OCI-LY7 (cell line): Measurements from ENCODE around the gene PALMD. TPM values are rescaled to one million over a fixed set of nuclear protein-coding genes. Genes with fewer than 3 reads are reported as not detected.

ENCODE experiments used
- BruUV-seq: library from RNA; stranded (reverse); fragments of 400-500 nt; replicated peaks from 2 replicates; lab custom pipeline; 2021; lab: Mats Ljungman, UMichigan
- CTCF ChIA-PET: fragments of 300-600 bp; sonication (Branson Sonifier 250); formaldehyde crosslinking; loops from one replicate; lab custom pipeline; 2022; ENCODE audit warnings: antibody characterized with exemption; ENCODE audit not compliant: unreplicated experiment; lab: Charles Lee
- POLR2A ChIA-PET: fragments of 300-600 bp; sonication (Branson Sonifier 250); formaldehyde crosslinking; loops from one replicate; lab custom pipeline; 2022; ENCODE audit warnings: antibody characterized with exemption; lab: Charles Lee
- DNase-seq: peaks from one replicate; pipeline ENCODE4 v3.0.0-alpha.2; 2015; ENCODE audit warnings: low spot score
- H2AFZ ChIP-seq: fragments of 200-600 bp; sonication (generic), shearing (Covaris generic); 2 replicates; pipeline ENCODE4 v1.6.1; 2014; ENCODE audit warnings: mild to moderate bottlenecking, antibody characterized with exemption, low read length, moderate library complexity
- H3K27ac ChIP-seq: fragments of 200-600 bp; sonication (generic); 2 replicates; pipeline ENCODE4 v1.5.1; 2014; ENCODE audit warnings: mixed run types, low read depth, mild to moderate bottlenecking, moderate library complexity, low read length, inconsistent platforms; ENCODE audit not compliant: poor library complexity, severe bottlenecking
- H3K36me3 ChIP-seq: fragments of 200-600 bp; sonication (generic); 2 replicates; pipeline ENCODE4 v1.6.1; 2014; ENCODE audit warnings: mild to moderate bottlenecking, antibody characterized with exemption, low read length, moderate library complexity, mixed read lengths; ENCODE audit not compliant: insufficient read depth
- H3K4me1 ChIP-seq: fragments of 200-600 bp; sonication (generic); 2 replicates; pipeline ENCODE4 v1.5.1; 2014; ENCODE audit warnings: mild to moderate bottlenecking, low read length; ENCODE audit not compliant: insufficient read depth, poor library complexity, severe bottlenecking
- H3K4me2 ChIP-seq: fragments of 200-600 bp; sonication (generic); 2 replicates; pipeline ENCODE4 v1.6.1; 2014; ENCODE audit warnings: mild to moderate bottlenecking, low read length
- H3K4me3 ChIP-seq: fragments of 200-600 bp; sonication (generic); 2 replicates; pipeline ENCODE4 v1.5.1; 2014; ENCODE audit warnings: mild to moderate bottlenecking, low read depth, low read length; ENCODE audit not compliant: poor library complexity, severe bottlenecking
- H3K79me2 ChIP-seq: fragments of 200-600 bp; sonication (generic); 2 replicates; pipeline ENCODE4 v1.6.1; 2016; ENCODE audit warnings: low read depth, mild to moderate bottlenecking, low read length, moderate library complexity, mixed read lengths; ENCODE audit not compliant: insufficient read depth
- H3K9me2 ChIP-seq: fragments of 200-600 bp; sonication (generic); 2 replicates; pipeline ENCODE4 v1.6.1; 2016; ENCODE audit warnings: mild to moderate bottlenecking, low read length, mixed read lengths; ENCODE audit not compliant: insufficient read depth
- H3K9me3 ChIP-seq: fragments of 200-600 bp; sonication (generic); 2 replicates; pipeline ENCODE4 v1.6.1; 2014; ENCODE audit warnings: mild to moderate bottlenecking, mixed run types, low read length, mixed read lengths
- H4K20me1 ChIP-seq: fragments of 200-600 bp; sonication (generic); 2 replicates; pipeline ENCODE4 v1.6.1; 2014; ENCODE audit warnings: mild to moderate bottlenecking, antibody characterized with exemption, low read length, moderate library complexity, mixed read lengths; ENCODE audit not compliant: insufficient read depth
- CTCF ChIP-seq: fragments of 200-600 bp; sonication (generic); conservative IDR thresholded peaks from 2 replicates; pipeline ENCODE4 v1.5.1; 2014; ENCODE audit warnings: mild to moderate bottlenecking, antibody characterized with exemption, low read length, moderate library complexity, mixed read lengths
- EZH2phosphoT487 ChIP-seq: fragments of 200-600 bp; sonication (generic); IDR thresholded peaks from 2 replicates; pipeline ENCODE4 v1.6.1; 2018; ENCODE audit warnings: low read depth, borderline replicate concordance, mild to moderate bottlenecking, mixed run types, antibody characterized with exemption, low read length, moderate library complexity, mixed read lengths
- intact Hi-C: fragments of 100-400 bp; cut with micrococcal nuclease; formaldehyde crosslinking; loops from one replicate; pipeline ENCODE4 v1.10.0; 2022; ENCODE audit not compliant: unreplicated experiment
- total RNA-seq, 2 experiments: library from RNA; depleted of rRNA in 1 of 2; stranded (reverse); fragments of >200 nt in 1 of 2; shearing (Covaris generic) in 1 of 2; gene quantifications; 2 replicates each; pipeline ENCODE4 v1.2.3, GENCODE V29; 2014 to 2022

Gene PALMD
- total RNA-seq, 2 experiments from 2014 or later: not detected

- no peak for DNase-seq
- TF ChIP-seq CTCF (no peak), EZH2phosphoT487 (no peak)
- Histone ChIP-seq H3K4me3 (no peak overlapping the region), H2AFZ (no peak overlapping the region), H3K79me2 (no peaks in the 10 kb centered on the region), H3K36me3 (no peaks in the 10 kb centered on the region), H3K27ac (no peak overlapping the region), H3K4me1 (no peaks in the 10 kb centered on the region), H4K20me1 (no peaks in the 10 kb centered on the region), H3K4me2 (no peak overlapping the region), H3K9me3 (no peaks in the 10 kb centered on the region), H3K9me2 (no peaks in the 10 kb centered on the region)
- ChIA-PET CTCF (no interaction called here), POLR2A (no interaction called here)
- intact Hi-C loops: no loop called here
- no TSS peak for BruUV-seq
Observed at GRCh38 chr1:99682291-99682751, 36.4 kb downstream of the PALMD start.

GRCh38 chr1:99685516-99686180, 39.7 kb downstream of the PALMD start:
- Histone ChIP-seq H3K27ac (no peak overlapping the region), H3K9me3 (no peaks in the 10 kb centered on the region), H2AFZ (peak overlapping the region; percentile 40; the same call in 1 of the 2 replicates), H3K9me2 (no peaks in the 10 kb centered on the region), H3K4me3 (no peak overlapping the region), H3K4me1 (no peaks in the 10 kb centered on the region), H3K4me2 (no peak overlapping the region), H4K20me1 (no peaks in the 10 kb centered on the region), H3K36me3 (no peaks in the 10 kb centered on the region), H3K79me2 (no peaks in the 10 kb centered on the region)
- no TSS peak for BruUV-seq
- intact Hi-C loops: no loop called here
- peak; percentile 61 for DNase-seq
- TF ChIP-seq CTCF (peak; percentile 80), EZH2phosphoT487 (no peak)
- POLR2A ChIA-PET: interaction anchor here (0.8 kb wide), 1 partner anchor 22 kb away, joined by 3 read pairs; no protein-coding TSS in a partner anchor
- CTCF ChIA-PET: interaction anchor here (0.6 kb wide), 1 partner anchor 55 kb away, joined by 10 read pairs; no protein-coding TSS in a partner anchor

- Histone ChIP-seq H3K4me1 (no peaks in the 10 kb centered on the region), H3K79me2 (no peaks in the 10 kb centered on the region), H3K9me3 (no peaks in the 10 kb centered on the region), H4K20me1 (no peaks in the 10 kb centered on the region), H3K4me2 (no peak overlapping the region), H3K4me3 (no peak overlapping the region), H3K27ac (no peak overlapping the region), H3K9me2 (no peaks in the 10 kb centered on the region), H3K36me3 (no peaks in the 10 kb centered on the region), H2AFZ (no peak overlapping the region)
- CTCF ChIA-PET: no interaction called here
- no peak for TF ChIP-seq EZH2phosphoT487
- no peak for TF ChIP-seq CTCF
- BruUV-seq: no TSS peak
- intact Hi-C loops: no loop called here
- POLR2A ChIA-PET: interaction anchor here (0.7 to 1.8 kb wide), 2 partner anchors 10 to 1114 kb away, joined by 3 to 7 read pairs; no protein-coding TSS in a partner anchor
- no peak for DNase-seq
Observed at GRCh38 chr1:99691175-99691574, 45.3 kb downstream of the PALMD start.
